Measurements from ENCODE around the gene MMEL1. TPM values are rescaled to one million over a fixed set of nuclear protein-coding genes. Genes with fewer than 3 reads are reported as not detected.

Gene MMEL1
- total RNA-seq, 1 experiment from 2014 or later, result 0.46 TPM

- Histone ChIP-seq H3K27me3 (ENCODE audit: control insufficient read depth, insufficient read depth, low read length) (no peaks in the 10 kb centered on the region), H3K4me3 (ENCODE audit: low read depth in 2 of 2, low read length in 2 of 2) (no peak overlapping the region), H3K36me3 (ENCODE audit: control insufficient read depth, insufficient read depth, low read length) (no peaks in the 10 kb centered on the region), H3K27ac (ENCODE audit: low read length) (no peak overlapping the region), H3K9me3 (ENCODE audit: control insufficient read depth, insufficient read depth, low read depth, low read length) (peaks cover 5% of the 10 kb centered on the region; the same call in 1 of the 2 replicates), H3K4me1 (ENCODE audit: control insufficient read depth, insufficient read depth, low read length) (no peaks in the 10 kb centered on the region)
- ChIA-PET POLR2A (no interaction called here), CTCF (no interaction called here)
- BruUV-seq (replicated peaks), result no TSS peak
- intact Hi-C loops (cut with micrococcal nuclease; ENCODE audit: unreplicated experiment), result no loop called here
- no peak for DNase-seq (ENCODE audit: low read depth, low spot score)
- ATAC-seq, result no peak
- in situ Hi-C loops (cut with HindIII; ENCODE audit: low pct_unique_long_range_greater_than_20kb, low sequenced_read_pairs), result no loop called here
- no peak for TF ChIP-seq POLR2AphosphoS5 (IDR thresholded peaks at IDR 0.05; ENCODE audit: low read depth, low read length)
- no peak for TF ChIP-seq CTCF (IDR thresholded peaks at IDR 0.05)
- no peak for TF ChIP-seq SIN3A (IDR thresholded peaks at IDR 0.05; ENCODE audit: borderline replicate concordance, insufficient read depth, low read depth, low read length)
- TF ChIP-seq REST (IDR thresholded peaks at IDR 0.05; ENCODE audit: insufficient read depth in 1 of 2, low read depth in 2 of 2, low read length in 1 of 2), result no peak
- no peak for TF ChIP-seq TCF7L2 (IDR thresholded peaks at IDR 0.05; ENCODE audit: low read depth, low read length)
These were observed 635 bp upstream of the MMEL1 start for GRCh38 chr1:2633366-2633935.

- TF ChIP-seq POLR2AphosphoS5 (IDR thresholded peaks at IDR 0.05; ENCODE audit: low read depth, low read length), result no peak
- no peak for TF ChIP-seq CTCF (IDR thresholded peaks at IDR 0.05)
- no peak for TF ChIP-seq SIN3A (IDR thresholded peaks at IDR 0.05; ENCODE audit: borderline replicate concordance, insufficient read depth, low read depth, low read length)
These were observed 775 bp downstream of the MMEL1 start for GRCh38 chr1:2632051-2632430.

More at GRCh38 chr1:2632051-2632430, 775 bp downstream of the MMEL1 start:
- Histone ChIP-seq H3K27ac (ENCODE audit: low read length) (no peak overlapping the region), H3K27me3 (ENCODE audit: control insufficient read depth, insufficient read depth, low read length) (peaks cover 9% of the 10 kb centered on the region), H3K4me1 (ENCODE audit: control insufficient read depth, insufficient read depth, low read length) (peaks cover 4% of the 10 kb centered on the region; the same call in 1 of the 2 replicates), H3K9me3 (ENCODE audit: control insufficient read depth, insufficient read depth, low read depth, low read length) (peaks cover 5% of the 10 kb centered on the region; the same call in 1 of the 2 replicates), H3K36me3 (ENCODE audit: control insufficient read depth, insufficient read depth, low read length) (no peaks in the 10 kb centered on the region), H3K4me3 (ENCODE audit: low read depth in 2 of 2, low read length in 2 of 2) (no peak overlapping the region)
- CTCF ChIA-PET, result interaction anchor here (0.6 kb wide), 1 partner anchor 12 kb away, joined by 7 read pairs; no protein-coding TSS in a partner anchor
- no peak for DNase-seq (ENCODE audit: low read depth, low spot score)
- no peak for ATAC-seq
- POLR2A ChIA-PET, result no interaction called here
- intact Hi-C loops (cut with micrococcal nuclease; ENCODE audit: unreplicated experiment) (no loop called here), in situ Hi-C loops (cut with HindIII; ENCODE audit: low pct_unique_long_range_greater_than_20kb, low sequenced_read_pairs) (no loop called here)
- BruUV-seq (replicated peaks), result no TSS peak

Data from Panc1 (cell line).